PC-3 (cell line): ENCODE results near the gene PADI6.

Experiments
- EZH2 ChIP-seq: fragments of 300-600 bp; sonication (generic); IDR thresholded peaks from one replicate; pipeline ENCODE4 v1.6.1; 2017; ENCODE audit warnings: antibody characterized with exemption, mild to moderate bottlenecking, low read length; ENCODE audit not compliant: unreplicated experiment
- TF ChIP-seq, protein P1 (sequence below): fragments of 300-600 bp; sonication (generic); conservative IDR thresholded peaks from 2 replicates; pipeline ENCODE4 v1.5.1; 2017; ENCODE audit warnings: antibody characterized with exemption, low read depth, mild to moderate bottlenecking, low read length

DNA sequence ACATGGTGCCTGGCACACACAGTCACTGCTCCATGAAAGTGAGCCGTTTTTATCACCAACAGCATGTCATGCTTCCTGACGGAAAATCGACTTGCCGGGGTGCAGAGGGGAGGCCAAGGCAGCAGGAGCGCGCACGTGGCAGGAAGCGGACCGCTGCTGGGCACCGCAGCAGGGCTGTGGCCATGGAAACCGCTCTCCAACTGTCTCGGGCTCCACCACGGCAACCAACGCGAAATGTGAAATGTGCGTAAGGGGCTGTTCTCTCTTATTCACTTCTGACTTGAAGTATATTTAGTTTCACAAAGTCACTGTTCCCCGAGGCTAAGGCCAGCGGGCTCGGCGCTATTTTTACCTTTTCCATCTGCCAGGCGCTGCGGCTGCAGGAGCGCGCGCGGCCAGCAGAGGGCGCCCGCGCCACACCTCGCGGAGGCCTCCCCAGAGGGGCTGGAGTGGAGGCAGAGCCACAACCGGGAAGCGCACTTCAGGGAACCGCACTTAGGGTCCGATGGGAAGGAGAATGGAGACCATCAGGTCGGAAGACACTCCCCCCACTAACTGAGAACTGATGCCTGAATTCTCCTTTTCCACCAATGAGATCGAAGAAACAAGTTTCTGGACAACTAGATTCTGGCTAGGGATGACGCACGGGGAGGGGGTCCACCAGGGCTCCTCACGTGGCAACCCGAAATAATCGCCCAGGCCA, 47.8 kb downstream of the PADI6 start:
- TF ChIP-seq, protein P1, sequence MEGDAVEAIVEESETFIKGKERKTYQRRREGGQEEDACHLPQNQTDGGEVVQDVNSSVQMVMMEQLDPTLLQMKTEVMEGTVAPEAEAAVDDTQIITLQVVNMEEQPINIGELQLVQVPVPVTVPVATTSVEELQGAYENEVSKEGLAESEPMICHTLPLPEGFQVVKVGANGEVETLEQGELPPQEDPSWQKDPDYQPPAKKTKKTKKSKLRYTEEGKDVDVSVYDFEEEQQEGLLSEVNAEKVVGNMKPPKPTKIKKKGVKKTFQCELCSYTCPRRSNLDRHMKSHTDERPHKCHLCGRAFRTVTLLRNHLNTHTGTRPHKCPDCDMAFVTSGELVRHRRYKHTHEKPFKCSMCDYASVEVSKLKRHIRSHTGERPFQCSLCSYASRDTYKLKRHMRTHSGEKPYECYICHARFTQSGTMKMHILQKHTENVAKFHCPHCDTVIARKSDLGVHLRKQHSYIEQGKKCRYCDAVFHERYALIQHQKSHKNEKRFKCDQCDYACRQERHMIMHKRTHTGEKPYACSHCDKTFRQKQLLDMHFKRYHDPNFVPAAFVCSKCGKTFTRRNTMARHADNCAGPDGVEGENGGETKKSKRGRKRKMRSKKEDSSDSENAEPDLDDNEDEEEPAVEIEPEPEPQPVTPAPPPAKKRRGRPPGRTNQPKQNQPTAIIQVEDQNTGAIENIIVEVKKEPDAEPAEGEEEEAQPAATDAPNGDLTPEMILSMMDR = peak; percentile 98
- no peak for TF ChIP-seq EZH2
